Rectal smooth muscle tissue (tissue), 1 donor: ENCODE data around the gene LIX1.
"Not testable (repeated sequence)": the region's sequence is repeated elsewhere in the genome, so short reads cannot be mapped to it uniquely, and the experiment has no call there.

Source experiments
- H3K27ac ChIP-seq: one replicate; pipeline ENCODE4 v1.7.0; 2013; ENCODE audit warnings: low read depth, low read length, inconsistent platforms
- H3K27me3 ChIP-seq: one replicate; pipeline ENCODE4 v1.7.0; 2013; ENCODE audit warnings: low read length; ENCODE audit not compliant: control insufficient read depth, insufficient read depth
- H3K36me3 ChIP-seq: one replicate; pipeline ENCODE4 v1.7.0; 2013; ENCODE audit warnings: low read length; ENCODE audit not compliant: control insufficient read depth, insufficient read depth
- H3K4me1 ChIP-seq: one replicate; pipeline ENCODE4 v1.7.0; 2013; ENCODE audit warnings: low read length; ENCODE audit not compliant: control insufficient read depth, insufficient read depth
- H3K4me3 ChIP-seq: one replicate; pipeline ENCODE4 v1.7.0; 2013; ENCODE audit warnings: low read length
- H3K9ac ChIP-seq: one replicate; pipeline ENCODE4 v1.7.0; 2013; ENCODE audit warnings: low read length

LIX1 gene

GRCh38 chr5:97142521-97143254, at the start of gene LIX1:
TSS of gene LIX1 (minus strand) at chr5:97142611. CDS start at chr5:97142576, 35 bp downstream.
- H3K4me3 ChIP-seq, result no peak within 1 kb of the TSS
- no peaks in the 10 kb centered on the region for H3K27me3 ChIP-seq
- H3K4me1 ChIP-seq, result no peaks in the 10 kb centered on the region
- no peak within 1 kb of the TSS for H3K9ac ChIP-seq
- H3K27ac ChIP-seq, result no peak within 1 kb of the TSS
- H3K36me3 ChIP-seq, result no peaks in the 10 kb centered on the region

GRCh38 chr5:97191893-97192292, 49.5 kb upstream of the LIX1 start:
- Histone ChIP-seq H3K27ac (no peak overlapping the region), H3K4me3 (no peak overlapping the region), H3K36me3 (no peaks in the 10 kb centered on the region), H3K27me3 (no peaks in the 10 kb centered on the region), H3K9ac (no peak overlapping the region), H3K4me1 (no peaks in the 10 kb centered on the region)

- not testable (repeated sequence) for H3K36me3 ChIP-seq, H3K4me1 ChIP-seq, H3K9ac ChIP-seq, H3K27me3 ChIP-seq, H3K4me3 ChIP-seq, H3K27ac ChIP-seq
These were observed 47.1 kb upstream of the LIX1 start for GRCh38 chr5:97189523-97189922.

GRCh38 chr5:97183930-97184213, 41.5 kb upstream of the LIX1 start:
- H3K36me3 ChIP-seq, result no peaks in the 10 kb centered on the region
- peak overlapping the region; percentile 96 for H3K27ac ChIP-seq
- peaks cover 11% of the 10 kb centered on the region for H3K4me1 ChIP-seq
- H3K4me3 ChIP-seq, result peak overlapping the region; percentile 98
- H3K9ac ChIP-seq, result no peak overlapping the region
- no peaks in the 10 kb centered on the region for H3K27me3 ChIP-seq

- Histone ChIP-seq H3K9ac (peak within 1 kb of the TSS; percentile 98), H3K4me3 (peak within 1 kb of the TSS; percentile 98), H3K27me3 (no peaks in the 10 kb centered on the region), H3K36me3 (peaks cover 5% of the 10 kb centered on the region), H3K27ac (peak within 1 kb of the TSS; percentile 96), H3K4me1 (peaks cover 11% of the 10 kb centered on the region)
These were observed 40.9 kb upstream of the LIX1 start, which contains the start of gene RIOK2 for GRCh38 chr5:97183100-97183929. TSS of gene RIOK2 (minus strand) at chr5:97183247. CDS start at chr5:97183191, 56 bp downstream.

GRCh38 chr5:97182571-97183099, 40.2 kb upstream of the LIX1 start:
- H3K27me3 ChIP-seq, result no peaks in the 10 kb centered on the region
- H3K4me3 ChIP-seq, result peak overlapping the region; percentile 98
- H3K9ac ChIP-seq, result peak overlapping the region; percentile 98
- H3K4me1 ChIP-seq, result peaks cover 11% of the 10 kb centered on the region
- H3K36me3 ChIP-seq, result peaks cover 8% of the 10 kb centered on the region
- H3K27ac ChIP-seq, result peak overlapping the region; percentile 96

GRCh38 chr5:97181856-97182545, 39.6 kb upstream of the LIX1 start:
- H3K4me3 ChIP-seq, result peak overlapping the region; percentile 98
- peak overlapping the region; percentile 52 for H3K9ac ChIP-seq

GRCh38 chr5:97179457-97179856, 37.0 kb upstream of the LIX1 start:
- not testable (repeated sequence) for H3K27ac ChIP-seq, H3K27me3 ChIP-seq, H3K9ac ChIP-seq, H3K4me3 ChIP-seq
- Histone ChIP-seq H3K36me3 (peaks cover 12% of the 10 kb centered on the region), H3K4me1 (peaks cover 11% of the 10 kb centered on the region)

More at GRCh38 chr5:97181856-97182545, 39.6 kb upstream of the LIX1 start:
- H3K27me3 ChIP-seq, result no peaks in the 10 kb centered on the region
- H3K27ac ChIP-seq, result no peak overlapping the region
- H3K36me3 ChIP-seq, result peaks cover 8% of the 10 kb centered on the region
- peaks cover 11% of the 10 kb centered on the region for H3K4me1 ChIP-seq

GRCh38 chr5:97172227-97172626, 29.8 kb upstream of the LIX1 start:
- Histone ChIP-seq H3K27ac (no peak overlapping the region), H3K36me3 (peaks cover 12% of the 10 kb centered on the region), H3K9ac (no peak overlapping the region)

GRCh38 chr5:97171703-97172102, 29.3 kb upstream of the LIX1 start:
- no peak overlapping the region for H3K4me3 ChIP-seq
- H3K36me3 ChIP-seq, result peaks cover 12% of the 10 kb centered on the region
- no peaks in the 10 kb centered on the region for H3K27me3 ChIP-seq
- H3K4me1 ChIP-seq, result no peaks in the 10 kb centered on the region
- no peak overlapping the region for H3K27ac ChIP-seq
- H3K9ac ChIP-seq, result no peak overlapping the region

More at GRCh38 chr5:97172227-97172626, 29.8 kb upstream of the LIX1 start:
- no peak overlapping the region for H3K4me3 ChIP-seq
- no peaks in the 10 kb centered on the region for H3K4me1 ChIP-seq
- no peaks in the 10 kb centered on the region for H3K27me3 ChIP-seq

GRCh38 chr5:97167435-97167834, 25.0 kb upstream of the LIX1 start:
- Histone ChIP-seq H3K9ac (no peak overlapping the region), H3K4me1 (no peaks in the 10 kb centered on the region), H3K4me3 (no peak overlapping the region), H3K27me3 (no peaks in the 10 kb centered on the region), H3K36me3 (peaks cover 5% of the 10 kb centered on the region), H3K27ac (no peak overlapping the region)

GRCh38 chr5:97165726-97166125, 23.3 kb upstream of the LIX1 start:
- Histone ChIP-seq H3K9ac (no peak overlapping the region), H3K36me3 (peaks cover 8% of the 10 kb centered on the region), H3K27me3 (no peaks in the 10 kb centered on the region), H3K4me1 (no peaks in the 10 kb centered on the region), H3K4me3 (no peak overlapping the region), H3K27ac (no peak overlapping the region)
